GM19239 (cell line): ENCODE results near the gene MED15.
A peak's percentile ranks its signal among the peaks of the same experiment; 100 is the strongest.

Source experiments
- DNase-seq: peaks from one replicate; pipeline ENCODE4 v3.0.0; 2011; ENCODE audit warnings: low spot score; ENCODE audit not compliant: insufficient read length
- FAIRE-seq: peaks from 2 replicates; lab custom pipeline; 2011; peaks lifted over from hg19 to GRCh38; lab: Jason Lieb, UNC

MED15 gene

DNA sequence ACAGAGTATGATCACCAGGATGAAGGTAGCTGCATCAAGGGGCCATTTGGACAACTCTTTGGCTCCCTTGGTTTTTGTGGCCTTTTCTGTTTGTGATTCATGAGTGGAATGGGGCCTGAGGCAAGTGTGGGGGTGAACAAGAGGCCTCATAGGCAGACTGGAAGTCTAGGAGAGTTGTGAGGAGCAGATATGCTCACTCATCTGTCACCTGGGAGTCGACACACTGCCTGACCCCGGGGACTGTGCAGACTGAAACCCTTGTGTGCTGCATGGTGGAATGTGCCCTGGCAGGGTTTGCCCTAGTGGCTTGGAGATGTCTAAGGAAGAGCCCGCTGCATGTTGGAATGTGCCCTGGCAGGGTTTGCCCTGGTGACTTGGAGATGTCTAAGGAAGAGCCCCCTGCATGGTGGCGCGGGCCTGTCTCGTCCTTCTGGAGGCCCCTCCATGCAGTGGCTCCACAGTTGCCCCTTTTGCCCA, 60.0 kb downstream of the MED15 start:
- FAIRE-seq (no peak), DNase-seq (no peak)

DNA sequence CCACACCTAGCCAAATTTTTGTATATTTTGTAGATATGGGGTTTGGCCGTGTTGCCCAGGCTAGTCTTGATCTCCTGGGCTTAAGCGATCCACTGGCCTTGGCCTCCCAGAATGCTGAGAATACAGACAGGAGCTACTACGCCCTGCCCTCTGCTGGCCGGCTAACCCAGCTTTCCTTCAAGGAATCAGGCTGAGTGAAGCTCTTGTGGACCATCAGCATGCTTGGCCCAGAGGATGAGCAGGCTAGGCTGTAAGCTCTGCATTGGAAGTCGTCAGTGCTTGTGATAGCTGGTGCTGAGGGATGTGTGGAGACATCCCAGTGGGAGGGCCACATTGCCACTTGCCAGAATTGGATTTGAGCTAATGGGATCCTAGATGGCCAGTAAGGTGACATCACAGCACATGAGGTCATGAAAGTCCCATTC, 60.6 kb downstream of the MED15 start:
- DNase-seq, result no peak
- FAIRE-seq, result no peak

DNA sequence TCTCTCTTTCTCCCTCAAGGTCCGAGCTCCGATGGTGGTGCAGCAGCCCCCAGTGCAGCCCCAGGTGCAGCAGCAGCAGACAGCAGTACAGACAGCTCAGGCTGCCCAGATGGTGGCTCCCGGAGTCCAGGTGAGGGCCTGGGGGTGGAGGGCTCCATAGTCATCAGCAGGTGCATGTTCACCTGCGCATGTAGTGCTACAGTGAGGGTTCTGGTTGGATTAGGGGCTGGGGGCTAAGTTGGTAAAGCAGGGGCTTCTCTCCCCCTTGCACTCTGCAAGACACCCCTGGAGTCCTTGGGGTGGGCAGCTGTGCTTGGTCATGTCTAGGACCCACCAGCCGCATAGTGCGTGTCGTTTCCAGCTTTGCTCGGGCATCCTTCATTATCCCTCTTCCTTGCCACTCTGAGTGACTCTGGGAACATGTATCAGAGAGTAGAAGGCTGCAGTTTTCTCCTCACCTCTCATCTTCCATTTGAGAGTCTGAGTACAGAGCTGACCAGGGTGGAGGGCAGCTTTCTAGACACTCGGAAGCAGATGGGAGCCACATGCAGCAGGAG, 61.2 kb downstream of the MED15 start:
- DNase-seq (no peak), FAIRE-seq (no peak)

DNA sequence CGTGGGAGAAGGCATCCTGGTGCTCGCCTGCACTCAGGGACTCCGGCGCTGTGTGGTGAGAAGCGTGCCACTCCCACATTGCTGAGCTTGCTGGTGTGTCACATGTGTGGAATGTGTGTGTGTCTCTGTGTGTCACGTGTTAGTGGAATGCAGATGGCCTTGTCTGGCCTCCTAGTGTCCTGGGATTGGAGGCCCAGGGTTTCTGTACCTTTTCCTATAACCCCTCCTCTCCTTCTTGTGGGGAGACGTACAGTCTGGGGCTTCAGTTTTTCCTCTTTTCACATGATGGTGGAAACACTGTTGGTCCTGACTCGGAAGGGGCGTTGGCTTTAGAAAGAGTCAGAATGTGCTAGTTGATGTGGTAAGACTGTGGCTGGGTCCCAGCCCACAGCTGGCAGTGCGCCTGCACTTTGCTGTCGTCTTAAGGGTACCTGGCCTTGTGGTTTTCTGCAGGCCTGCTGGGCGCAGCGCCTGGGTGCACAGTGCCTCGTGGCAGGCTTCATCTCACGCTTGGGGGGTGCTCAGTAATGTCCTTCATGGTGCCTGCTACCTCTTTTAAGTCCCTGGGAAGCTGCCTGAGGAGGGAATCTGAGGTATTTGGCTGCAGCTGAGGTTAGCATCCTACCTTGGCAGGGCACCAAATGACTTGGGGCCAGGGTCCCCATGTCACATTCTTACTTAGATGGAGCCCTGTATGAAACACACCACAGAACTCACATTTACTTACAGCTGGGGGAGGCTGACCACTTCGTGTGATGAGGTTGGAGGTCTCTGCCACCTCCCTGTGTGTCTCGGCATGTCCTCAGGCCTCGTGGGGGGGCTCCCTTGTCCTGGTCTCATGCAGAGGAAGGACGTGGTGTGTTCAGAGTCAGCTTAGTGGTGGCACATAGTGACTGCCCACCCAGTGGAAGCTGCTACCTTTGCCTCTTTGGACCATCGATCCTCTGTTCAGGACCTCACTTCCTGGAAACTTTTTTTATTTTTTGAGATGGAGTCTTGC, 61.9 kb downstream of the MED15 start:
- no peak for FAIRE-seq
- no peak for DNase-seq

DNA sequence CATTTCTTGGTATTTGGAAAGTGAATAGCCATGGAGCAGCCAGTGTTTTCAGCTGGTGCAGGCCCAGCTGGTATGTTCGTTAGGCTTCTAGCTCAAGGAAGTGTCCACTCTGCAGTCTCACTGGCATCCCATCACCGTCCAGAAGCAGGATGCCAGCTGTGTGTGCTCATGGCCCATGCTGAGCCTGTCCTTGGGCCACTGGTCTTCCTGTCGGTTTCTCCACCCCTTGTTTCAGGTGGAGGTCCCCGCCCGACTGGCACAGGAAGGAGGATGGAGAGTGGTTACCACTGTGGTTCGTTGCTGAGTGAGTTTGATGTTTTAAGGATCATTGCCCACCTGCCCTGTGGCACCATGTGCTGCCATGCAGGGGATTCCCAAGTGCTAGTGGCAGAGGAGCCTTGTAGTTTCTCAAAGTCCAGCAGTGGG, 63.7 kb downstream of the MED15 start:
- FAIRE-seq (no peak), DNase-seq (no peak)

DNA sequence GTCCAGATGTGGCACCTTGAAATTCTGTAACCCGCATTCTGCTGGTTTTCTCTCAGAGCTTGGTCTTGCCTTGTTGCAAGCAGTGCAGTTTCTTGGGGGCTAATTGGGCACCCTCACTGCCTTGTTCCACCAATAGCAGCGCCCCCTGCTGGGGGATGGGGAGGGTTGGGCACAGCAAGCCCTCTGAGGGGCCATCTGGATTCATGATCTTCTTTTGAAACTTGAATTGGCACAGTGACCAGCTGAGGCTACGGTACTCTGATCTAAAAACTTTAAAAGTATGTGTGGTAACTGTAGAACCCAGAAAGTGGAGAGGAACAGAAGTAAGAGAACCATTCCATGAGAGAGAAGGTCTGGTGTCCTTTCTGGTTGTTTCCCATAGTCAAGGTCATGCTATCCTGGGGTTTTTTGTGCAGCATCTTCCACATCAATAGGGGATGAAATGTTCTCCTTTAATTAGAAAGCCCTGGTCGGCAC, 64.2 kb downstream of the MED15 start:
- FAIRE-seq (no peak), DNase-seq (peak; percentile 65)

DNA sequence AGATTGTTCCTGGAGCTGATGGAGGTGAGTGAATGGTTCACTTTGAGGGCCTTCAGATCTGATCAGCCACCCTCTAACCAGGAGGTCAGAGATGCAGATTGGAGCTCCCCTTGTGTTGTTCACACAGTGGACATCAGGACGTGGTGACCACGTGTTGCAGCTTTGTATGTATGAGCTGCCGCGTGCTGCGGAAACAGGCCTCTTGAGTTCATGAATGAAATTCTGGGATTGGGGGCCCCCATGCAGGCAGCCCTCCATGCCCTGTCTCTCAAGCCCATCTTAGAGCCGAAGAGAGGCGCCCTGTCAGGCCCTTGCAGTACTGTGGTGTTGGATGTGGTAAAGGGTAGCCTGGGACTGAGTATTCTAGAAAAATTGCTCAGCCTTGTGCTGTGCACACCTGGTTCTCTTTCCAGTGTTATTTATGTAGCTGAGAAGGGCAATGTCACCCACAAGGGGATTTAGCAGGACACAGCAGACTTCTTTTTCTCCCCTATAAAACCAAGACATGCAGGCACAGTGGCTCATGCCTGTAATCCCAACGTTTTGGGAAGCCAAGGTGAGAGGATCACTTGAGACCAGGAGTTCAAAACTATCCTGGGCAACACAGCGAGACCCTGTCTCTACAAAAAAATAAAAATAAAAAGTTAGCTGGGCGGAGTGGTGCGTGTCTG, 64.9 kb downstream of the MED15 start:
- FAIRE-seq, result no peak

DNA sequence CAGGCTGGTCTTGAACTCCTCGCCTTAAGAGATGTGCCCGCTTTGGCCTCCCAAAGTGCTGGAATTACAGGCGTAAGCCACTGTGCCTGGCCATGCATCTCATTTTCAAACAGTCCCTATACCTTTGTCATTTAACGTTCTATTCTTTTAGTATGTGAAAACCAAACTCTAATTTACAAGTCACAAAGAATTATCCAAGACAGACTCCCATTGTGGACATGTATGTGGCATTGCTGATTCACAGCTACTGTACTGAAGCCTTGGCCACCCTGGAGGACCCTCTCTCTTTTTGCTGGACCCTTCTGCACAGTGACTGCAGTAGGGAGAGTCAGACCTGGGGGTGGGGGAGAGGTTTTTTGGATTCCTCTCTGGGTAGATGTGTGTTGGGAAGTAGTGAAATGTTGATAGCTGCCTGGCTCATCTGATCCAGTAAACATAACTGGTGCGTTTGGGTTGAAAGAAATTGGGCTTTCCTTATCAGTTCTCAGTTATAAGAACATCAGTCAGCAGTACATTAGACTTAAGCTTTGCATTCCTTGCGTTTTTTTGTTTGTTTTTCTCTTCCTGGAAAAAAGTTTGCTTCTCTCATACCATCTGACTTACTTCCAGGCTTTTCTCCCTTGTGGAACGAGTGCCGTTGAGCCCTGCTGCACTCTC, 65.9 kb downstream of the MED15 start:
- FAIRE-seq (no peak), DNase-seq (no peak)

More for the DNA sequence above, 64.9 kb downstream of the MED15 start:
- DNase-seq, result no peak

DNA sequence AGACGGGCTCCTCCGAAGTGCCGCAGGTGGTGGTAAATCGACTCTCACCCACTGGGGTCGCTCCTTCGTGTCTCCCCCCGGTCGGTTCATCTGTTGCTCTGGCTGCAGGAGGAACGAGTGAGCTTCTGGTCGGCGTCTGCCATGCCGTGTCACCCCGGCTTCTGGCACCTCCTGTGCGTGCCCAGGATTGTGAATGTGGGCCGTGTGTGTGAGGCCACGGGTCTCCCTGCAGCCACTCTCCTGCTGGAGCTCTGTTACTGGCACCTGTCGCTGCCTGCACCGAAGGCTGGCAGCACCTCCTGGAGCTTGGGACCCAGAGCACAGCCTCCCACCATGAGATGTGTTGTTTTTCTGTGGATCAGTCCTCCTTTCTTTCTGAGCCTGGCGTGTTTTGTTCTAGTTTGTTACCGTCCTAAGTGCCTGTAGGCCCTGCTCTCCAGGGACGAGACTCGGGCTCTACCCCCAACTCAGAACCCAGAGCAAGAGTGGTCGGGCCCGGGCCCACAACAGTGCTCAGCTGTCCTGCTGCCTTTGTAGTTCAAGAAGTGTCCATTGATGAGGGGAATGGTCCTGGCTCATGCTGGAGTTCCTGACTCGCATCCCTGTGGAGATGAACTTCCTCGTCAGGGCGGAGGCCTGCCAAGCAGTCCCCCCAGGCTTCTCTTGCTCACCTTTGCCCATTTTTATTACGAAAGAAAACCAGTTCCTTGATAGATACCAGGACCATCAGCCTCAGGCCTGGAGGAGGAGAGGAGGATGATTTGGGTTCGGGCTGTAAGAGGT, 66.6 kb downstream of the MED15 start:
- FAIRE-seq (no peak), DNase-seq (no peak)

DNA sequence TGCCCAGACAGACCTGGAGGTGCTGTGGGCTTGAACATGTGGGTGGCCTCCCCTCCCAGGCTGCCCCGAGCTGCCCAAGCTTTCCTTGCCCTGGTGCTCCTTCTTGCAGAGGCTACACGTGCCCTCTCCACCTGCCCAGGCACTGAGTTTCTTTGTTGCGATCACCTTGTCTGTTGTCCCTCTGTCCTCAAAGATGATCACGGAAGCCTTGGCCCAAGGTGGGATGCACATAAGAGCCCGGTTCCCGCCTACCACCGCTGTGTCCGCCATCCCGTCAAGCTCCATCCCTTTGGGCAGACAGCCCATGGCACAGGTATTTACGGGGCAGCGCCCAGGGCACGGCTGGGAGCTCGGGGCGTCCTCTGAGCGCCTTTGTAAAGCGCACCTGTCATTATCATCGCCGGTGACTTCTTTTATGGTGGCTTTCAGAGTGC, 67.5 kb downstream of the MED15 start:
- DNase-seq, result no peak
- FAIRE-seq, result no peak

DNA sequence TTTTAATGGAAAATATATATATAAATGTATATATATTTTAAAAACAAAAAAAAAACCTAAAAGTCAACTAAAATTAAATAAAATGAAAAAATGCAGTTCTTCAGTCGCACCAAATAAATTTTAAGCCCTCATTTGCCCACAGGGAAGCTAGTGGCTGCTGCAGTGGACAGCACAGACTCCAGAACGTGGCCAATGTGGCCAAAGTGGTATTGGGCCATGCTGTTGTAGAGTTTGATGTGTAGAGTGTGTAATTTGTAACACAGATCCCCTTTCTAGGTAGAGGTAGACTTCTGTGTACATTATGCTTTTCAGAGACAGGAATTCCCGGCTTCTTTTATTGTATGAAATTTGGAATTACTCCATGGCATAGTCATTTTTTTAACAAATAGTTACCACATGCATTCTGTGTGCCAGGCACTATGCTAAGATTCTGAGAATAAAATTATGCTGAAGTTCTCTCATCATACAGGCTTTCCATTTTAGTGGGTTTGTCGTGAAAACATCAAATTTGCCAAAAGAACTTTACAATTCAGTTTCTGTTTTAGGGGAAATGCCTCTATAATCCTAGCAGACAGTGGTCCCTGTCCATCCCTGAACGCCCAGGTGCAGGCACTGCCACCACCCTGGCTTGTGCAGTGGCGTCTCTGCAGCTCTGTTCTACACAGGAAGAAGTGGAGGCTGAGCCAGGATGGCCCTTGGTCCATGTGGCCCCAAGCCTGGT, 68.5 kb downstream of the MED15 start:
- DNase-seq, result no peak
- FAIRE-seq, result no peak

DNA sequence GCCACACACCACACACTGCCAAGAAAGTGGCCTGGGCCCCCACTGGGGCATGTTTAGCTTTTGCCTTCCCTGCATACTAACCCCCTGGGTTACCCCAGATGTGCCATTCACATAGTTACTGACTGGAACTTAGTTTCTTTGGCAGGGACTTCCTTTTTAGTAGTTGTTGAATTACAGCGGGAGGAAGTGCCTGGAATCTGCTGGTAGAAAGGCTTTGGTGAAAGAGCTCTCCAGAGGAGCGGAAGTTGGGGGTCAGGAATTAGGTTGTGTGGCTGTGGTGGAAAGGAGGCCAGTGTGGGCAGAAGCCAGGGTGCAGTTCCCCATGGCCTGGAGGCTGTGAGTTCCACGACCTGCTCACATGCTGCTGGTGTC, 69.0 kb downstream of the MED15 start:
- FAIRE-seq, result no peak
- DNase-seq, result no peak

DNA sequence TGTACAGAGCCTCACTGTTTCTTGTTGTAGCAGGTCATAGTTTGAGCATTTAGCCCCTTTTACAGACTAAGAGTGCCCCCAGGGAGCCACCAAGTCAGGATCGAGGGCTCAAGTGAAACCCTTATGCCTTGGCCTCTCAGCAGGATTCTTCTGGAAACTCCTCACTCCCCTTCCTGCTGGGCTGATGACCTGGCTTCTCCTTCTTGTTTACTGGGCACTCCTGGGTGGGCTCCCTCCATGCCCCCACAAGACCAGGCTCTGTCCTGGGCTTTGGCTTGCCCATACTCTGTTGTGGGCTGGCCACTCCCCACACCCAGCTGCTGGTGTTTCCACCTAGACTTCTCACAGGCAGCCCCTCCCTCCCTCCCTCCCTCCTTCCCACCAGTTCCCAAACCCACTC, 69.6 kb downstream of the MED15 start:
- DNase-seq (no peak), FAIRE-seq (no peak)

DNA sequence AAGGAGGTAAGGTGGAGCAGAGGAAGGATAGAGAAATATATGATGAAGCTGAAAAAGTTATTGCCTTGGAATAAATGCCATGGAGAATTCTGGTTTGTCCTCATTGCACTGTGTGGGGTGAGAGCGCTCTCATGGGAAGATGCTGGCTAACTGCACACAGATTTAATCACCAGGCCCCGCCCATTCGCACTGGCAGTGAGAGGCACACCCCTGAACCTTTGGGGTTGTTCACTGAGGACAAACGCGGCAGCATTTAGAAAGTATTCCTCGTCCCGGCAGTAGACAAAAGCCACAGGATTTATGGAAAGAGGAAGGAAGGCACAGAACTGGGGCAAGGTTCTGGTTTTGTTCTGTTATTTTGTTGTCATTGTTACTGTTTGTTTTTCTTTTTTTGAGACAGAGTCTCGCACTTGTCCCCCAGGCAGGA, 70.2 kb downstream of the MED15 start:
- FAIRE-seq (no peak), DNase-seq (no peak)

DNA sequence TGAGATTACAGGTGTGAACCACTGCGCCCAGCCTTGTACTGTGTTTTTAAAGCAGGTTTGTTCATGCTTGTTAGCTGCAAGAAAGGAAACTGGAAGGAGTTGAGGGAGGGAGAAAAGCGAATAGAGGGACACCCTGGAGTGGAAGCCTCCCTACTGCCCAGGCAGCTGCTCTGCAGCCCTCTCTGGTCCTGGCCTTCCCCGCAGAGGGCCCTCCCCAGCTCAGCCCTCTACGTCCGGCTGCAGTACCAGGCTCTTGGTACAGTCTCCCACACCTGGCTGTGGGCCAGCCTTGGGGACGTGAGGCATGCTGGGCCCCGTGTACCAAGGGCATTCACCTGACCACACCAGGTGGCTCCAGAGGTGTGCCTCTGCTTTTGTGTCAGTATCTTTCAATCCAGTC, 70.8 kb downstream of the MED15 start:
- FAIRE-seq (no peak), DNase-seq (no peak)

DNA sequence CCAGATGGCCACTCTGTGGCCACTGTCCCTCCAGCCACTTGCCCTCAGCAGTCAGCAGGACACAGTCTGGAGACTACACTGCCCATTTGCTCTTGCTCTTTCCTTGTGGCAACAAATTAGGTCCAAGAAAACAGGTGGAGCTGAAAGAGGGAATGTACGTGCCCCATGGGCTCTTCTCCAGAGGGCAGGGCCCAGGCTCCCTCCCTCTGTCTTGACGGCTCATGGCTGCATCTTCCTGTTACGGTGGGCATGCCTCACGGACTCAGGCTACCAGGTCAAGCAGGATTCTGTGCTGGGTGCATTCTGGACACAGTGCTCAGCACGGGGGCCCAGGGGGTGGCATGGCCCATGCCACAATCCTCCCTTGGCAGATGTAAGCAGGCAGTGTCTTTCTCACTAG, 71.3 kb downstream of the MED15 start:
- no peak for DNase-seq
- FAIRE-seq, result no peak

DNA sequence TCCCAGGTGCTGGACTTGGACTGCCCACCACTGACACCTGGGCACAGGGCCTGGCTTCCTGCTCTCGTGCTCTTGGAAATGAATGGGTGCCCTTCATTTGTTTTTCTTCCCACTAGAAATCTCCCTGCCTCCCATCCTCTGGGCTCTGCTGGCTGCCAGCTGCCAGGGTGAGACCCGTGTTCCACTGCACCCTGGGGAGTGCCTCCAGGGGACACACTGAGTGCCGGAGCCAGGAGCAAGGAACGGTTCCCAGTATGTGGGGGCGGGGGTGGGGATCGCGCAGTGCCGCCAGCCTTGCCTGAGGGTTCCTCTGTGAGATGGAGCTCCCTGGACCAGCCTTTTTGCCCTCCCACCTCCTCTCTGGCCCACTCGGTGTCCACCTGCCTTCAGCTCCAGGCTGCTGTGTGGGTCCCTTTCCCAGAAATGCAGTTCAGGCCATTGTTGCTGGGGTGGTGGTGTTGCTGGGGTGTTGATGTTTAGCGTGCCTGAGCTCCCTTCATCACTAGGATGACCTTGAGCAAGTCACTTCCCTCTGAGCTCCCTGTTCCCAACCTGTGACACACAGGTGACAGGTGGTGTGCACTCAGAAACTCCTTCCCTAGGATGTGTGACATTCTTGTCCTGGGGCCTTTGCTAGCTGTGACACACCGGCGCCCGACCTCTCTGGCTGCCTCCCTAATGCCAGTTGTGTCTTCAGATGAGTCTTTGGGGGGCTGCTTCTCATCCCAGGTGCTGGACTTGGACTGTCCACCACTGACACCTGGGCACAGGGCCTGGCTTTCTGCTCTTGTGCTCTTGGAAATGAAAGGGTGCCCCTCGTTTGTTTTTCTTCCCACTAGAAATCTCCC, 72.1 kb downstream of the MED15 start:
- FAIRE-seq (no peak), DNase-seq (no peak)

DNA sequence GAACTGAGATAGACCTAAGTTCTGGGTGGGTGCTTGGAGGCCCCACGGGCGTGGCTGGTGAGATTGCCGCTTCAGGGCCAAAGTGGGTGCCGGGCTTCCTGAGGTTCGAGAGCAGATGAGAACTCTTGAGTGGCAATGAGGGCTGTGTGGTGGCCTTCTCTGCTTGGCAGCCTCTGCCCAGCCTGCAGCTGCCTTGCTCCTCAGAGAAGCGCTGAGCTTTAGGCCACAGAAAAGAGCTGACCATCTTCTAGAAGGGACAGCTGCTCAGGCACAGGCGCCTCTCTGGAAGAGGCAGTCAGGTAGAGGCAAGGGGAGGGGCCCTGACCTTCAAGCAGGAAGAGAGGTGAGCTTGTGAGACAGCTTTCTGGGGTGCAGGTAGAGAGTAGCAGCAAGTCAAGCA, 72.8 kb downstream of the MED15 start:
- no peak for FAIRE-seq
- DNase-seq, result no peak
